A549 (cell line): Measurements from ENCODE around the gene KPTN. TPM values are rescaled to one million over a fixed set of nuclear protein-coding genes. Genes with fewer than 3 reads are reported as not detected.

Experiments
- ATAC-seq, 2 experiments: fragments of 200-7000 bp in 1 of 2; fragments of >200 bp in 1 of 2; cut with Nextera tagmentation in 1 of 2; cut with Tn5 transposase in 1 of 2; 3 replicates each; pipeline versions ENCODE4 v1.8.0 to v1.9.1; 2018 to 2020; ENCODE audit warnings: mild to moderate bottlenecking in 1 of 2, moderate library complexity in 1 of 2
- CTCF ChIA-PET: fragments of 300-600 bp; sonication (Branson Sonifier 250); formaldehyde crosslinking; extraction: SDS; loops from one replicate; lab custom pipeline; 2021; ENCODE audit warnings: antibody characterized with exemption, inconsistent platforms; lab: Yijun Ruan, JAX
- POLR2A ChIA-PET: fragments of 350-600 bp; formaldehyde crosslinking; extraction: SDS; loops from one replicate; lab custom pipeline; 2021; ENCODE audit warnings: antibody characterized with exemption, inconsistent platforms; lab: Yijun Ruan, JAX
- DNase-seq, 2 experiments: peaks; one replicate each; pipeline versions ENCODE4 v3.0.0 to v3.0.0-alpha.2; 2011 to 2016; ENCODE audit warnings: low read depth in 1 of 2, low spot score in 1 of 2
- FAIRE-seq: peaks from 2 replicates; lab custom pipeline; 2011; peaks lifted over from hg19 to GRCh38; lab: Jason Lieb, UNC
- H3K27ac ChIP-seq, 2 experiments: fragments of >200 bp; sonication (Bioruptor Twin); formaldehyde crosslinking; 3 replicates each; pipeline ENCODE4 v1.5.1; 2016 to 2017
- H3K4me1 ChIP-seq: fragments of >200 bp; sonication (Bioruptor Twin); formaldehyde crosslinking; 3 replicates; pipeline ENCODE4 v1.6.1; 2016
- H3K4me2 ChIP-seq: fragments of >200 bp; sonication (Bioruptor Twin); formaldehyde crosslinking; 3 replicates; pipeline ENCODE4 v1.6.1; 2016
- H3K4me3 ChIP-seq: fragments of >200 bp; sonication (Bioruptor Twin); formaldehyde crosslinking; 3 replicates; pipeline ENCODE4 v1.5.1; 2016
- H3K9me3 ChIP-seq: fragments of >200 bp; sonication (Bioruptor Twin); formaldehyde crosslinking; 3 replicates; pipeline ENCODE4 v1.6.1; 2016
- CBX2 ChIP-seq: fragments of 200-600 bp; sonication (generic); IDR thresholded peaks from 2 replicates; pipeline ENCODE4 v1.6.1; 2016; ENCODE audit warnings: low read depth, mild to moderate bottlenecking, borderline replicate concordance
- CBX8 ChIP-seq: fragments of 200-600 bp; sonication (generic); IDR thresholded peaks from 2 replicates; pipeline ENCODE4 v1.6.1; 2016
- CEBPB ChIP-seq, 2 experiments: fragments of >200 bp in 1 of 2; sonication (Bioruptor Twin) in 1 of 2; formaldehyde crosslinking in 1 of 2; IDR thresholded peaks; 2 replicates each; pipeline ENCODE4 v1.6.1; 2012 to 2016
- CHD4 ChIP-seq: fragments of 200-600 bp; sonication (generic); IDR thresholded peaks from 2 replicates; pipeline ENCODE4 v1.6.1; 2016; ENCODE audit warnings: antibody characterized with exemption, mild to moderate bottlenecking, borderline replicate concordance
- EHF ChIP-seq: fragments of 250-450 bp; sonication (Bioruptor Pico); IDR thresholded peaks from 2 replicates; pipeline ENCODE4 v1.5.0; 2020; ENCODE audit warnings: mild to moderate bottlenecking
- EHMT2 ChIP-seq: fragments of 200-600 bp; sonication (generic); IDR thresholded peaks from 2 replicates; pipeline ENCODE4 v1.6.1; 2016; ENCODE audit warnings: antibody characterized with exemption, low read depth, mild to moderate bottlenecking, moderate library complexity
- FOSL2 ChIP-seq, 2 experiments: fragments of 450-650 bp in 1 of 2; fragments of >200 bp in 1 of 2; sonication (Bioruptor Twin) in 1 of 2; formaldehyde crosslinking; IDR thresholded peaks; 2 replicates each; pipeline versions ENCODE4 v1.5.0 to v1.6.1; 2016 to 2020; ENCODE audit warnings: mild to moderate bottlenecking in 1 of 2, moderate library complexity in 1 of 2
- FOXS1 ChIP-seq: fragments of 250-450 bp; sonication (Bioruptor Pico); IDR thresholded peaks from 2 replicates; pipeline ENCODE4 v1.5.0; 2020; ENCODE audit warnings: mild to moderate bottlenecking, moderate library complexity
- GATA3 ChIP-seq: IDR thresholded peaks from 2 replicates; pipeline ENCODE4 v1.6.1; 2012; ENCODE audit warnings: borderline replicate concordance
- HOXA7 ChIP-seq: fragments of 250-450 bp; sonication (Bioruptor Pico); IDR thresholded peaks from 2 replicates; pipeline ENCODE4 v1.5.0; 2020; ENCODE audit warnings: mild to moderate bottlenecking, moderate library complexity
- JUN ChIP-seq, 2 experiments: fragments of >200 bp; sonication (Bioruptor Twin); formaldehyde crosslinking; IDR thresholded peaks; 2 replicates in 1 of 2; 3 replicates in 1 of 2; pipeline ENCODE4 v1.6.1; 2016 to 2017
- JUNB ChIP-seq: fragments of >200 bp; sonication (Bioruptor Twin); formaldehyde crosslinking; IDR thresholded peaks from 2 replicates; pipeline ENCODE4 v1.6.1; 2016
- MAFK ChIP-seq: fragments of 450-650 bp; IDR thresholded peaks from 2 replicates; pipeline ENCODE4 v1.6.1; 2014; ENCODE audit not compliant: partially characterized antibody
- MYC ChIP-seq: IDR thresholded peaks from 2 replicates; pipeline ENCODE4 v1.6.1; 2012; ENCODE audit warnings: mild to moderate bottlenecking, inconsistent platforms, low read length, improper control_type of control experiment, borderline replicate concordance
- NFE2L2 ChIP-seq: fragments of 150-350 bp; conservative IDR thresholded peaks from 2 replicates; pipeline ENCODE4 v1.6.1; 2014; ENCODE audit warnings: low read length
- NPAS2 ChIP-seq: fragments of 250-450 bp; sonication (Bioruptor Pico); IDR thresholded peaks from 2 replicates; pipeline ENCODE4 v1.8.0; 2022; ENCODE audit warnings: mild to moderate bottlenecking, moderate library complexity, borderline replicate concordance
- POLR2A ChIP-seq: IDR thresholded peaks from 2 replicates; pipeline ENCODE4 v1.6.1; 2012; ENCODE audit warnings: mild to moderate bottlenecking, low read length
- RNF2 ChIP-seq: fragments of 200-600 bp; sonication (generic); IDR thresholded peaks from 2 replicates; pipeline ENCODE4 v1.6.1; 2016; ENCODE audit warnings: low read depth, mild to moderate bottlenecking, antibody characterized with exemption, moderate library complexity, borderline replicate concordance
- SMC3 ChIP-seq: fragments of >200 bp; sonication (Bioruptor Twin); formaldehyde crosslinking; IDR thresholded peaks from 3 replicates; pipeline ENCODE4 v1.6.1; 2018; ENCODE audit warnings: inconsistent platforms
- SREBF2 ChIP-seq: fragments of 450-650 bp; IDR thresholded peaks from 2 replicates; pipeline ENCODE4 v1.6.1; 2014; ENCODE audit warnings: mild to moderate bottlenecking, moderate library complexity
- TFCP2L1 ChIP-seq: fragments of 250-450 bp; sonication (Bioruptor Pico); IDR thresholded peaks from 2 replicates; pipeline ENCODE4 v1.5.0; 2021; ENCODE audit warnings: mild to moderate bottlenecking
- ZFP36 ChIP-seq: fragments of 450-650 bp; IDR thresholded peaks from 2 replicates; pipeline ENCODE4 v1.6.1; 2014; ENCODE audit warnings: borderline replicate concordance; ENCODE audit not compliant: partially characterized antibody
- WGBS: methylation state at CpG from one replicate; pipeline ENCODE4 v1.1.6; 2017; ENCODE audit errors: missing lambda C conversion rate; 5-methylcytosine and 5-hydroxymethylcytosine counted together
- polyA plus RNA-seq, 4 experiments: library from polyadenylated mRNA; depleted of rRNA in 3 of 4; stranded (reverse); fragments of >200 nt; fragmentation: RNase III in 1 of 4; extraction: RNeasy Plus Mini Kit Qiagen cat#74134 plus additional on column Dnase treatment in 1 of 4; gene quantifications; 2 replicates in 3 of 4; 3 replicates in 1 of 4; pipeline ENCODE4 v1.2.3, GENCODE V29; 2011 to 2017
- TF ChIP-seq, protein P1 (sequence below): fragments of 150-350 bp; IDR thresholded peaks from 2 replicates; pipeline ENCODE4 v1.6.1; 2014; ENCODE audit warnings: low read depth, mild to moderate bottlenecking, low read length
- TF ChIP-seq, protein P2 (sequence below): fragments of 250-450 bp; sonication (Bioruptor Pico); IDR thresholded peaks from 2 replicates; pipeline ENCODE4 v1.5.0; 2021; ENCODE audit warnings: mild to moderate bottlenecking, moderate library complexity, borderline replicate concordance
- TF ChIP-seq, protein P3 (sequence below): fragments of >200 bp; sonication (Bioruptor Twin); formaldehyde crosslinking; IDR thresholded peaks from 3 replicates; pipeline ENCODE4 v1.6.1; 2016
- TF ChIP-seq, protein P4 (sequence below): IDR thresholded peaks from 2 replicates; pipeline ENCODE4 v1.6.1; 2012; ENCODE audit warnings: low read depth, borderline replicate concordance
- TF ChIP-seq, protein P5 (sequence below): IDR thresholded peaks from 2 replicates; pipeline ENCODE4 v1.6.1; 2012
- TF ChIP-seq, protein P6 (sequence below): fragments of >200 bp; sonication (Bioruptor Twin); formaldehyde crosslinking; IDR thresholded peaks from 2 replicates; pipeline ENCODE4 v1.6.1; 2016
- TF ChIP-seq, protein P7 (sequence below): fragments of 450-650 bp; IDR thresholded peaks from 2 replicates; pipeline ENCODE4 v1.6.1; 2014; ENCODE audit warnings: antibody characterized with exemption

KPTN gene
- polyA plus RNA-seq, 2 of the 4 experiments (the other 2 are of a cell fraction) = 10.6 to 20.6 TPM

DNA sequence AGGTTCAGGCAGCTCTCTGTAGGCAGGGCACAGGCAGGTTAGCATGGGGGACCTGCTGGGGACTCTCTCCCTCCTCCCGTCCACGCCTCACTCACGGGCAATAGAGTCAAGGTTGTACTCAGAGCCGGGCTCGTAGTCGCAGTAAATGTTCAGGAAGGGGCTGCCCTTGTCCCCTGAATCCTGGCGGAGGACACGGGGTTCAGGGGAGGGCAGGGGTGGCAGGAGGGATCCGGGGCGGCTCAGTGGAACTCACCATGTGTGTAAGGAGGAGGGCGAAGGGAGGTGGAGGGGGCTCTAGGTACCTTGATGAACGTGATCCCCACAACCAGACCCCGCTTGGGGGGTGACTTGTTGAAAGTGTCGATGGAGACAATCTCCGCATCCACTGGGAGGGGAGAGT lies 819 bp downstream of the KPTN start (continued):
- no peak for TF ChIP-seq GATA3

DNA sequence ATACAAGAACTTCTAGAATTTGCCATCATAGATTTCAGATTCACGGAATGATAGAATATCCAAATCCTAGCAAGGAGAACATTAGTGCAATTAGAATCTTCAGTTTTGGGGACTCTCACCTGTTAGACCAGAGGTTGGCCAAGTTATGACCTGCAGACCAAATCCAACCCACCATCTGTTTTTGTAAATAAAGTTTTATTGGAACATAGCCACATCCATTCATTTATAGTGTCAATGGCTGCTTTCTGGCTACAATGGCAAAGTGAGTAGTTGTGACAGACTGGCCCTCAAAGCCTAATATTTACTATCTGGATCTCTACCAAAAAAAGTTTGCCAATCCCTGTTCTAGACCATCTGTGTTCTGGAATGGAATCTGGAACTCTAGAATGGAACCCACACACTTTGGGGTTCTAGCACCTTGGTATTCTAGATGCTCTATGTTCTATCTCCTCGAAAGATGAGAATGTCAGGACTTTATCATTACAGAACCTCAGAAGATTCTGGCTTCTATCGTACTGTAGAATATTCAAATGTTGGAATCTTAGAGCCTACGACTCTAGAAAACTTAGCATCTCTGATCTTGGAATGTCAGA lies 2.5 kb downstream of the KPTN start:
- Histone ChIP-seq H3K27ac (no peak overlapping the region), H3K4me1 (peaks cover 12% of the 10 kb centered on the region; the same call in 2 of the 3 replicates)
- WGBS = 83% methylated on average over 4 of the region's 4 CpGs
- no peak for ATAC-seq
- POLR2A ChIA-PET = no interaction called here
- no peak for TF ChIP-seq ZFP36
- TF ChIP-seq, protein P1, sequence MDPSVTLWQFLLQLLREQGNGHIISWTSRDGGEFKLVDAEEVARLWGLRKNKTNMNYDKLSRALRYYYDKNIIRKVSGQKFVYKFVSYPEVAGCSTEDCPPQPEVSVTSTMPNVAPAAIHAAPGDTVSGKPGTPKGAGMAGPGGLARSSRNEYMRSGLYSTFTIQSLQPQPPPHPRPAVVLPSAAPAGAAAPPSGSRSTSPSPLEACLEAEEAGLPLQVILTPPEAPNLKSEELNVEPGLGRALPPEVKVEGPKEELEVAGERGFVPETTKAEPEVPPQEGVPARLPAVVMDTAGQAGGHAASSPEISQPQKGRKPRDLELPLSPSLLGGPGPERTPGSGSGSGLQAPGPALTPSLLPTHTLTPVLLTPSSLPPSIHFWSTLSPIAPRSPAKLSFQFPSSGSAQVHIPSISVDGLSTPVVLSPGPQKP = no peak
- TF ChIP-seq, protein P2, sequence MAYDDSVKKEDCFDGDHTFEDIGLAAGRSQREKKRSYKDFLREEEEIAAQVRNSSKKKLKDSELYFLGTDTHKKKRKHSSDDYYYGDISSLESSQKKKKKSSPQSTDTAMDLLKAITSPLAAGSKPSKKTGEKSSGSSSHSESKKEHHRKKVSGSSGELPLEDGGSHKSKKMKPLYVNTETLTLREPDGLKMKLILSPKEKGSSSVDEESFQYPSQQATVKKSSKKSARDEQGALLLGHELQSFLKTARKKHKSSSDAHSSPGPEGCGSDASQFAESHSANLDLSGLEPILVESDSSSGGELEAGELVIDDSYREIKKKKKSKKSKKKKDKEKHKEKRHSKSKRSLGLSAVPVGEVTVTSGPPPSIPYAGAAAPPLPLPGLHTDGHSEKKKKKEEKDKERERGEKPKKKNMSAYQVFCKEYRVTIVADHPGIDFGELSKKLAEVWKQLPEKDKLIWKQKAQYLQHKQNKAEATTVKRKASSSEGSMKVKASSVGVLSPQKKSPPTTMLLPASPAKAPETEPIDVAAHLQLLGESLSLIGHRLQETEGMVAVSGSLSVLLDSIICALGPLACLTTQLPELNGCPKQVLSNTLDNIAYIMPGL (CRISPR knock-in tag) = no peak
- no peak for TF ChIP-seq POLR2A
- TF ChIP-seq NFE2L2 = no peak
- no peak for TF ChIP-seq CBX8
- no peak for TF ChIP-seq MYC
- TF ChIP-seq CBX2 = no peak
- TF ChIP-seq, protein P3, sequence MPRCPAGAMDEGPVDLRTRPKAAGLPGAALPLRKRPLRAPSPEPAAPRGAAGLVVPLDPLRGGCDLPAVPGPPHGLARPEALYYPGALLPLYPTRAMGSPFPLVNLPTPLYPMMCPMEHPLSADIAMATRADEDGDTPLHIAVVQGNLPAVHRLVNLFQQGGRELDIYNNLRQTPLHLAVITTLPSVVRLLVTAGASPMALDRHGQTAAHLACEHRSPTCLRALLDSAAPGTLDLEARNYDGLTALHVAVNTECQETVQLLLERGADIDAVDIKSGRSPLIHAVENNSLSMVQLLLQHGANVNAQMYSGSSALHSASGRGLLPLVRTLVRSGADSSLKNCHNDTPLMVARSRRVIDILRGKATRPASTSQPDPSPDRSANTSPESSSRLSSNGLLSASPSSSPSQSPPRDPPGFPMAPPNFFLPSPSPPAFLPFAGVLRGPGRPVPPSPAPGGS = no peak
- no peak for TF ChIP-seq TFCP2L1 (CRISPR knock-in tag)
- TF ChIP-seq, protein P4, sequence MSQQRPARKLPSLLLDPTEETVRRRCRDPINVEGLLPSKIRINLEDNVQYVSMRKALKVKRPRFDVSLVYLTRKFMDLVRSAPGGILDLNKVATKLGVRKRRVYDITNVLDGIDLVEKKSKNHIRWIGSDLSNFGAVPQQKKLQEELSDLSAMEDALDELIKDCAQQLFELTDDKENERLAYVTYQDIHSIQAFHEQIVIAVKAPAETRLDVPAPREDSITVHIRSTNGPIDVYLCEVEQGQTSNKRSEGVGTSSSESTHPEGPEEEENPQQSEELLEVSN = no peak
- no peak for TF ChIP-seq FOXS1 (CRISPR knock-in tag)
- TF ChIP-seq EHMT2 = no peak
- TF ChIP-seq CEBPB (IDR thresholded peaks at IDR 0.05) = no peak
- TF ChIP-seq, all 56 proteins: peak for 0
- CTCF ChIA-PET = interaction anchor here (1.2 to 4.2 kb wide), 5 partner anchors 13 to 53 kb away, joined by 3 to 58 read pairs (median 18); no protein-coding TSS in a partner anchor
- FAIRE-seq (no peak), DNase-seq (no peak)
- Histone ChIP-seq H3K9me3 (no peaks in the 10 kb centered on the region), H3K4me3 (no peak overlapping the region), H3K4me2 (no peak overlapping the region)

DNA sequence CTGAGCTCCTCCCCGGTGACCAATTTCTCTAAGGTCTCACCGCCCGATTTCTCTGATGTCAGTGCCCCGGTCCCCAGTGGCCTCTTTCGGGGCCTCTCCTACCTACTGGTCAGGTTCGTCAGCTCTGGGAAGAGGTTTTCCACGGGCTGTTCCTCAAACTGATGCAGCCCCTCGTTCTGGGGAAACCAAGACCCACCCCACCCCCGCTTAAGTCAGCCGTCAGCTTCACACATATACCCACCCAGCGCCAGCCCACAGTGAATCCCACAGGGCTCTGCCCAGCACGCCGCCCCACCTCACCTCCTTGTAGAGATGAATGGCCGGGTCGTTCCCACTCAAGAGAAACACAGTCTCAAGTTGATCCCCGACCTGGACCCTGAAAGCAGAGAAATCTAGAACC lies 3.4 kb downstream of the KPTN start:
- no peaks in the 10 kb centered on the region for H3K9me3 ChIP-seq
- 87% methylated on average over 16 of the region's 16 CpGs for WGBS
- ChIA-PET CTCF (interaction anchor here (0.7 to 3.2 kb wide), 6 partner anchors 12 to 260 kb away, joined by 3 to 18 read pairs (median 3); no protein-coding TSS in a partner anchor), POLR2A (no interaction called here)
- H3K27ac ChIP-seq = no peak overlapping the region
- DNase-seq (no peak), ATAC-seq (no peak), FAIRE-seq (no peak)
- no peak overlapping the region for H3K4me2 ChIP-seq
- peaks cover 12% of the 10 kb centered on the region; the same call in 2 of the 3 replicates for H3K4me1 ChIP-seq
- H3K4me3 ChIP-seq = no peak overlapping the region
- TF ChIP-seq MAFK = no peak
- TF ChIP-seq JUN (IDR thresholded peaks at IDR 0.05) = no peak
- no peak for TF ChIP-seq CHD4
- TF ChIP-seq NFE2L2 = no peak
- TF ChIP-seq EHF (CRISPR knock-in tag) = no peak
- TF ChIP-seq HOXA7 = no peak
- TF ChIP-seq FOSL2 (IDR thresholded peaks at IDR 0.05) = no peak
- no peak for TF ChIP-seq FOSL2 (CRISPR knock-in tag; IDR thresholded peaks at IDR 0.05)
- TF ChIP-seq NPAS2 (CRISPR knock-in tag) = no peak
- TF ChIP-seq RNF2 = no peak
- TF ChIP-seq, protein P5, sequence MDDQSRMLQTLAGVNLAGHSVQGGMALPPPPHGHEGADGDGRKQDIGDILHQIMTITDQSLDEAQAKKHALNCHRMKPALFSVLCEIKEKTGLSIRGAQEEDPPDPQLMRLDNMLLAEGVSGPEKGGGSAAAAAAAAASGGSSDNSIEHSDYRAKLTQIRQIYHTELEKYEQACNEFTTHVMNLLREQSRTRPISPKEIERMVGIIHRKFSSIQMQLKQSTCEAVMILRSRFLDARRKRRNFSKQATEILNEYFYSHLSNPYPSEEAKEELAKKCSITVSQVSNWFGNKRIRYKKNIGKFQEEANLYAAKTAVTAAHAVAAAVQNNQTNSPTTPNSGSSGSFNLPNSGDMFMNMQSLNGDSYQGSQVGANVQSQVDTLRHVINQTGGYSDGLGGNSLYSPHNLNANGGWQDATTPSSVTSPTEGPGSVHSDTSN = no peak
- no peak for TF ChIP-seq SMC3
- TF ChIP-seq, protein P6, sequence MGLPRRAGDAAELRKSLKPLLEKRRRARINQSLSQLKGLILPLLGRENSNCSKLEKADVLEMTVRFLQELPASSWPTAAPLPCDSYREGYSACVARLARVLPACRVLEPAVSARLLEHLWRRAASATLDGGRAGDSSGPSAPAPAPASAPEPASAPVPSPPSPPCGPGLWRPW = no peak
- no peak for TF ChIP-seq SREBF2
- no peak for TF ChIP-seq JUNB
- TF ChIP-seq, protein P7, sequence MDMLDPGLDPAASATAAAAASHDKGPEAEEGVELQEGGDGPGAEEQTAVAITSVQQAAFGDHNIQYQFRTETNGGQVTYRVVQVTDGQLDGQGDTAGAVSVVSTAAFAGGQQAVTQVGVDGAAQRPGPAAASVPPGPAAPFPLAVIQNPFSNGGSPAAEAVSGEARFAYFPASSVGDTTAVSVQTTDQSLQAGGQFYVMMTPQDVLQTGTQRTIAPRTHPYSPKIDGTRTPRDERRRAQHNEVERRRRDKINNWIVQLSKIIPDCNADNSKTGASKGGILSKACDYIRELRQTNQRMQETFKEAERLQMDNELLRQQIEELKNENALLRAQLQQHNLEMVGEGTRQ = no peak
